ENCODE results near the gene BTBD9.

Gene BTBD9

DNA sequence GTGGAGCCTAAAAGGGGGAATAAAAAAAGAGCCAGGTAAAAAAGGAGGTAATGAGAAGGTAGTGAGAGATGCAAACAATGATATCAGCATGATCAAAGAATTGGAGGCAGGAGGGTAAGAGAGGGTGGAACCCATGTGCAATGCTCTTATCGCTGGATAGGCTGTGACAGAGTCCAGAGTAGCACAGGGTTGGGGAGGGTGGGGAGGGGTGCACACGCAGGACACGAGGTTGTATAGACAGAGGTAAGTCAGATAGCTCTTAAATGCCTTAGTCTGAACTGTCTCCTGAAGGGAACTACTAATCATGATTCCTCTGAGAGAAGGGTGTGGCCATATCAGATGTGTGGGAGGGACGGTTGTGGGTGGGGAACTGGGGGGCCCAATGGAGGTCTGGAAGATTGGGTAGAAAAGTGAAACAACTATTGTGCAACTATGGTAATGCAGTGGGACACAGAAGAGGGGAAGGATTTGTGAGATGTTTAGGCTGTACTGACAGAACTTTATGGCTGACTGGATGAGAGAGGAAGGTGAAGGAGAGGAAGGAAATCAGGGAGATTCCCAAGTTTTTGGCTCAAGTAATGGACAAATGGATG is 354.8 kb downstream of the BTBD9 start:
- DNase-seq, result no peak
- Histone ChIP-seq H2BK120ac (ENCODE audit: low read depth, low read length) (no peak overlapping the region), H3K4ac (ENCODE audit: low read depth in 1 of 2, low read length in 2 of 2) (no peak overlapping the region), H2BK15ac (ENCODE audit: low read depth, poor library complexity, severe bottlenecking) (no peak overlapping the region), H4K91ac (ENCODE audit: low read length) (no peak overlapping the region), H3K14ac (ENCODE audit: low read length in 2 of 2) (no peak overlapping the region), H3K4me1 (ENCODE audit: control insufficient read depth, insufficient read depth, low read depth, low read length) (peaks cover 3% of the 10 kb centered on the region), H3K79me1 (replicated peaks; ENCODE audit: low read length, poor library complexity, severe bottlenecking) (peaks cover 4% of the 10 kb centered on the region), H2BK5ac (ENCODE audit: low read depth, low read length, poor library complexity, severe bottlenecking) (no peak overlapping the region), H3K36me3 (ENCODE audit: control insufficient read depth in 1 of 2, insufficient read depth in 2 of 2, low read depth in 1 of 2, low read length in 2 of 2) (peaks cover 3% of the 10 kb centered on the region in 2 experiments), H3K23ac (ENCODE audit: low read length in 2 of 2) (no peak overlapping the region), H3K27me3 (ENCODE audit: control insufficient read depth in 1 of 2, insufficient read depth in 1 of 2, low read length in 2 of 2) (no peaks in the 10 kb centered on the region), H3K27ac (ENCODE audit: low read length, poor library complexity, severe bottlenecking) (no peak overlapping the region), H3K9me3 (ENCODE audit: control insufficient read depth, low read length) (no peaks in the 10 kb centered on the region), H3K9ac (ENCODE audit: low read length) (no peak overlapping the region), H3K4me2 (ENCODE audit: low read length, poor library complexity, severe bottlenecking) (no peak overlapping the region), H4K8ac (ENCODE audit: low read length) (no peak overlapping the region), H2AFZ (ENCODE audit: low read depth, low read length) (no peak overlapping the region), H2BK12ac (ENCODE audit: low read length in 2 of 2) (no peak overlapping the region), H3K4me3 (ENCODE audit: insufficient read depth in 1 of 2, low read depth in 1 of 2, low read length in 2 of 2) (no peak overlapping the region), H2AK5ac (ENCODE audit: low read length, severe bottlenecking) (no peak overlapping the region), H3K18ac (ENCODE audit: low read depth in 1 of 2, low read length in 2 of 2) (no peak overlapping the region)
- WGBS, result 89% methylated on average over 4 of the region's 4 CpGs

DNA sequence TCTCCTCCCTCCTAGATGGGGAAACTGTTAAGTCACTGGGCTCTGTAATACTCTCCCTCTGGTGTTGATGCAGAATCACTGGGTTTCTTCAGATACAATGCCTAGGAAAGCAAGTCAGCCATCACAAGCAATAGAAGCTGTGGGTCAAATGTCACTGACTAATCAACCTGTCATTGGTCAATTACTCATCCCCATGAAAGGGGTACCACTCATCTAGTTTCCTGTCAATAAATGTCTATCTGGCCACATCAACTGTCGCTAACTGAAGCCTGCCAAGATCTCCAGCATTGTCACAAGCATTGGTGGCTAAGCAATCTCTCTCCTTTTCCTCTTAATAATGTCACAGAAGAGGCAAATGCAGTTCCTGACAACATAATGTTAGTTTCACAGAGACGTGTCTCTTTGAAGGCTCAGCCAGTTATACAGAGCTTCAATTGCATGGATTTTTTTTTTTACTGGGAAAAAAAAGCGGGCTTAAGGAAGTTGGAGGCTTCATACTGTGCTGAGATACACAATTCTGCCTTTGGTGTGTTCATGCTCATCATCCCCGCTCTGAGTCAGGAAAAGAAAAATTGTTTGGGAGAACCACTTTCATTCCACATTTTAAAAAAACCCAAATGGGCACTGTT is 355.9 kb downstream of the BTBD9 start:
- 60% methylated on average over 4 of the region's 4 CpGs for WGBS
- no peak overlapping the region for H2BK5ac ChIP-seq (ENCODE audit: low read depth, low read length, poor library complexity, severe bottlenecking)
- no peak overlapping the region for H3K4ac ChIP-seq (ENCODE audit: low read depth in 1 of 2, low read length in 2 of 2)
- H2BK15ac ChIP-seq (ENCODE audit: low read depth, poor library complexity, severe bottlenecking), result no peak overlapping the region
- H3K27me3 ChIP-seq (ENCODE audit: control insufficient read depth in 1 of 2, insufficient read depth in 1 of 2, low read length in 2 of 2), result no peaks in the 10 kb centered on the region
- H3K36me3 ChIP-seq (ENCODE audit: control insufficient read depth in 1 of 2, insufficient read depth in 2 of 2, low read depth in 1 of 2, low read length in 2 of 2), result peaks cover 3% of the 10 kb centered on the region in 2 experiments
- DNase-seq, result no peak
- no peak overlapping the region for H3K18ac ChIP-seq (ENCODE audit: low read depth in 1 of 2, low read length in 2 of 2)
- no peak overlapping the region for H2BK120ac ChIP-seq (ENCODE audit: low read depth, low read length)
- peaks cover 2% of the 10 kb centered on the region for H3K79me1 ChIP-seq (replicated peaks; ENCODE audit: low read length, poor library complexity, severe bottlenecking)
- H3K23ac ChIP-seq (ENCODE audit: low read length in 2 of 2), result no peak overlapping the region
- peaks cover 3% of the 10 kb centered on the region for H3K4me1 ChIP-seq (ENCODE audit: control insufficient read depth, insufficient read depth, low read depth, low read length)
- H4K91ac ChIP-seq (ENCODE audit: low read length), result no peak overlapping the region
- H4K8ac ChIP-seq (ENCODE audit: low read length), result no peak overlapping the region
- H2BK12ac ChIP-seq (ENCODE audit: low read length in 2 of 2), result no peak overlapping the region
- no peaks in the 10 kb centered on the region for H3K9me3 ChIP-seq (ENCODE audit: control insufficient read depth, low read length)
- H2AFZ ChIP-seq (ENCODE audit: low read depth, low read length), result no peak overlapping the region
- H2AK5ac ChIP-seq (ENCODE audit: low read length, severe bottlenecking), result no peak overlapping the region
- H3K27ac ChIP-seq (ENCODE audit: low read length, poor library complexity, severe bottlenecking), result no peak overlapping the region
- no peak overlapping the region for H3K14ac ChIP-seq (ENCODE audit: low read length in 2 of 2)
- no peak overlapping the region for H3K4me3 ChIP-seq (ENCODE audit: insufficient read depth in 1 of 2, low read depth in 1 of 2, low read length in 2 of 2)
- H3K9ac ChIP-seq (ENCODE audit: low read length), result no peak overlapping the region
- no peak overlapping the region for H3K4me2 ChIP-seq (ENCODE audit: low read length, poor library complexity, severe bottlenecking)

DNA sequence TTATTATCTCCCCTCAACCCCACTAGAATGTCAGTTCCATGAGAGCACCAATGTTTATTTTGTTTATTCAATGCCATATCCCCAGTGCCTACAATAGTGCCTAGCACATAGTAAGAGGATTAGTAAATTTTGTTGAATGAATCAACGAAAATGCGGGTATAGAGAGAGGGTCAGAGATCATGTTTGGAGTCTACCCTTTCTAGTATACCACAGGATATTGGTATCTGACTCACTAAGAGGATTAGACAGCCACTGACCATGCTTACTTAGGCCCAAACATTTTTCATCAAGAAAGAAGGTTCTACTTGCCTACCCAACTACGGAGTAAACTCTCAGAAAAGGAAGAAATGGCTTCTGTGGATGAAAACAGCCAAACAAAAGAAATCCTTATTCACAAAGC is 356.8 kb downstream of the BTBD9 start:
- Histone ChIP-seq H3K79me1 (replicated peaks; ENCODE audit: low read length, poor library complexity, severe bottlenecking) (peaks cover 2% of the 10 kb centered on the region), H3K4ac (ENCODE audit: low read depth in 1 of 2, low read length in 2 of 2) (no peak overlapping the region), H2BK12ac (ENCODE audit: low read length in 2 of 2) (no peak overlapping the region), H3K23ac (ENCODE audit: low read length in 2 of 2) (no peak overlapping the region), H3K4me1 (ENCODE audit: control insufficient read depth, insufficient read depth, low read depth, low read length) (peaks cover 3% of the 10 kb centered on the region), H2BK120ac (ENCODE audit: low read depth, low read length) (no peak overlapping the region), H3K4me3 (ENCODE audit: insufficient read depth in 1 of 2, low read depth in 1 of 2, low read length in 2 of 2) (no peak overlapping the region), H3K9ac (ENCODE audit: low read length) (no peak overlapping the region), H3K18ac (ENCODE audit: low read depth in 1 of 2, low read length in 2 of 2) (no peak overlapping the region), H3K4me2 (ENCODE audit: low read length, poor library complexity, severe bottlenecking) (no peak overlapping the region), H4K8ac (ENCODE audit: low read length) (no peak overlapping the region), H3K14ac (ENCODE audit: low read length in 2 of 2) (no peak overlapping the region), H2AFZ (ENCODE audit: low read depth, low read length) (no peak overlapping the region), H2BK15ac (ENCODE audit: low read depth, poor library complexity, severe bottlenecking) (no peak overlapping the region), H3K27me3 (ENCODE audit: control insufficient read depth in 1 of 2, insufficient read depth in 1 of 2, low read length in 2 of 2) (no peaks in the 10 kb centered on the region), H4K91ac (ENCODE audit: low read length) (no peak overlapping the region), H3K36me3 (ENCODE audit: control insufficient read depth in 1 of 2, insufficient read depth in 2 of 2, low read depth in 1 of 2, low read length in 2 of 2) (peaks cover under 1 to 3% of the 10 kb centered on the region in 2 experiments), H3K27ac (ENCODE audit: low read length, poor library complexity, severe bottlenecking) (no peak overlapping the region), H2AK5ac (ENCODE audit: low read length, severe bottlenecking) (no peak overlapping the region), H2BK5ac (ENCODE audit: low read depth, low read length, poor library complexity, severe bottlenecking) (no peak overlapping the region), H3K9me3 (ENCODE audit: control insufficient read depth, low read length) (no peaks in the 10 kb centered on the region)
- DNase-seq, result no peak
- 60% methylated on average over 3 of the region's 3 CpGs for WGBS

DNA sequence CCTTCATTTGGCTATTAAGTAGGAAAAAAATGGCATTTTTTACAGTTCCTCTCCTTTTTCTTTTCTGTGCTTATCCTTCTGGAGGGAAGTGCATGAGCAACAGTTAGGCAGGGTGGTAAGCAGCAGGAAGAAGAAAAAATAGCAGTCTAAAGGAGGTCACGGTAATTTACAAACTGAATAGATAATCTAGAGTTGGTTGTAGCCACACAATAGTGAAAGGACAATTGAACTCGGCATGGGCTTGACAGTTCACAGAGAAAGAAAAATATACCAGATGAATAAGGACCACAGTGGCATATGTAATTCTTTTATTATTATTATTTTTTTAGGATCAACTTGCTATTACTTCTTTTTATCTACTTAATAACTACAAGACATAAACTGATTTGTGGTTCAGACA is 358.6 kb downstream of the BTBD9 start:
- peaks cover 2% of the 10 kb centered on the region for H3K79me1 ChIP-seq (replicated peaks; ENCODE audit: low read length, poor library complexity, severe bottlenecking)
- peaks cover 0 to 3% of the 10 kb centered on the region in 2 experiments for H3K36me3 ChIP-seq (ENCODE audit: control insufficient read depth in 1 of 2, insufficient read depth in 2 of 2, low read depth in 1 of 2, low read length in 2 of 2)
- peaks cover 3% of the 10 kb centered on the region for H3K4me1 ChIP-seq (ENCODE audit: control insufficient read depth, insufficient read depth, low read depth, low read length)
- no peak overlapping the region for H3K27ac ChIP-seq (ENCODE audit: low read length, poor library complexity, severe bottlenecking)
- WGBS, result 87% methylated on average over 1 of the region's 2 CpGs
- H2BK120ac ChIP-seq (ENCODE audit: low read depth, low read length), result no peak overlapping the region
- H2AK5ac ChIP-seq (ENCODE audit: low read length, severe bottlenecking), result no peak overlapping the region
- H3K4me3 ChIP-seq (ENCODE audit: insufficient read depth in 1 of 2, low read depth in 1 of 2, low read length in 2 of 2), result no peak overlapping the region
- H3K14ac ChIP-seq (ENCODE audit: low read length in 2 of 2), result no peak overlapping the region
- no peak overlapping the region for H3K4me2 ChIP-seq (ENCODE audit: low read length, poor library complexity, severe bottlenecking)
- no peak overlapping the region for H2BK12ac ChIP-seq (ENCODE audit: low read length in 2 of 2)
- H2BK5ac ChIP-seq (ENCODE audit: low read depth, low read length, poor library complexity, severe bottlenecking), result no peak overlapping the region
- H4K91ac ChIP-seq (ENCODE audit: low read length), result no peak overlapping the region
- H3K18ac ChIP-seq (ENCODE audit: low read depth in 1 of 2, low read length in 2 of 2), result no peak overlapping the region
- no peak overlapping the region for H3K23ac ChIP-seq (ENCODE audit: low read length in 2 of 2)
- no peaks in the 10 kb centered on the region for H3K9me3 ChIP-seq (ENCODE audit: control insufficient read depth, low read length)
- H2BK15ac ChIP-seq (ENCODE audit: low read depth, poor library complexity, severe bottlenecking), result no peak overlapping the region
- no peaks in the 10 kb centered on the region for H3K27me3 ChIP-seq (ENCODE audit: control insufficient read depth in 1 of 2, insufficient read depth in 1 of 2, low read length in 2 of 2)
- H3K9ac ChIP-seq (ENCODE audit: low read length), result no peak overlapping the region
- H3K4ac ChIP-seq (ENCODE audit: low read depth in 1 of 2, low read length in 2 of 2), result no peak overlapping the region
- no peak for DNase-seq
- no peak overlapping the region for H4K8ac ChIP-seq (ENCODE audit: low read length)
- H2AFZ ChIP-seq (ENCODE audit: low read depth, low read length), result no peak overlapping the region

All from mesenchymal stem cell (in vitro differentiated cells and primary cell).